C4-2B (cell line): ENCODE measurements around the gene C9orf78.

Experiments used
- ZFX ChIP-seq: fragments of 450-650 bp; IDR thresholded peaks from 2 replicates; pipeline ENCODE4 v1.6.1; 2017
- TF ChIP-seq, protein P1 (sequence below): fragments of 450-650 bp; conservative IDR thresholded peaks from 2 replicates; pipeline ENCODE4 v1.5.1; 2017; ENCODE audit warnings: mild to moderate bottlenecking

DNA sequence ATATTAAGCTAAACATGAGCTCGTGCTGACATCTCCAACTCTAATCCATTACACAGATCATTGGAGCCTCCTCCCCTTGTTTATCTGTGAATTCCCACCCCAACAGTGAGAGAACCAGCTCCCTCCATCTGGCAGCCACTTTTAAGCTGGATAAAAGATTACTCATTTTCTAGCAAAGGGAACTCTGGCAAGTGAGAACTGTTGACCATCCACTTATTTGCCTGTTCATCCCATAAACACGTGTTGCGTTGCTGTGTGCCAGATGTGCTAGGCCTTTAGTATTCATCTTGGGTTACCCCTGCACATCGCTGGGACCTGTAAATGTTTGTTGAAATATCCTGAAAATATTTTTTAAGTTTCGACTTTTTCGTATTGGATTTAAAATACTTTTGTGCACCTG, 8.7 kb downstream of the C9orf78 start:
- TF ChIP-seq, protein P1, sequence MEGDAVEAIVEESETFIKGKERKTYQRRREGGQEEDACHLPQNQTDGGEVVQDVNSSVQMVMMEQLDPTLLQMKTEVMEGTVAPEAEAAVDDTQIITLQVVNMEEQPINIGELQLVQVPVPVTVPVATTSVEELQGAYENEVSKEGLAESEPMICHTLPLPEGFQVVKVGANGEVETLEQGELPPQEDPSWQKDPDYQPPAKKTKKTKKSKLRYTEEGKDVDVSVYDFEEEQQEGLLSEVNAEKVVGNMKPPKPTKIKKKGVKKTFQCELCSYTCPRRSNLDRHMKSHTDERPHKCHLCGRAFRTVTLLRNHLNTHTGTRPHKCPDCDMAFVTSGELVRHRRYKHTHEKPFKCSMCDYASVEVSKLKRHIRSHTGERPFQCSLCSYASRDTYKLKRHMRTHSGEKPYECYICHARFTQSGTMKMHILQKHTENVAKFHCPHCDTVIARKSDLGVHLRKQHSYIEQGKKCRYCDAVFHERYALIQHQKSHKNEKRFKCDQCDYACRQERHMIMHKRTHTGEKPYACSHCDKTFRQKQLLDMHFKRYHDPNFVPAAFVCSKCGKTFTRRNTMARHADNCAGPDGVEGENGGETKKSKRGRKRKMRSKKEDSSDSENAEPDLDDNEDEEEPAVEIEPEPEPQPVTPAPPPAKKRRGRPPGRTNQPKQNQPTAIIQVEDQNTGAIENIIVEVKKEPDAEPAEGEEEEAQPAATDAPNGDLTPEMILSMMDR = no peak
- TF ChIP-seq ZFX = no peak
